Panc1 (cell line): ENCODE measurements around the gene MLANA. TPM values are rescaled to one million over a fixed set of nuclear protein-coding genes. Genes with fewer than 3 reads are reported as not detected.

ENCODE experiments used
- ATAC-seq: fragments of 200-7000 bp; cut with Tn5 transposase; 2 replicates; pipeline ENCODE4 v1.9.1; 2020; ENCODE audit warnings: mild to moderate bottlenecking, moderate library complexity
- BruUV-seq: library from RNA; stranded (reverse); fragments of 400-500 nt; replicated peaks from 2 replicates; lab custom pipeline; 2021; lab: Mats Ljungman, UMichigan
- CTCF ChIA-PET: fragments of 300-600 bp; sonication (Branson Sonifier 250); formaldehyde crosslinking; loops from one replicate; lab custom pipeline; 2022; ENCODE audit warnings: antibody characterized with exemption; lab: Charles Lee
- POLR2A ChIA-PET: fragments of 300-600 bp; sonication (Branson Sonifier 250); formaldehyde crosslinking; loops from one replicate; lab custom pipeline; 2022; ENCODE audit warnings: antibody characterized with exemption; lab: Charles Lee
- DNase-seq: peaks from one replicate; pipeline ENCODE4 v3.0.0-alpha.2; 2010; ENCODE audit warnings: low read depth, low spot score
- H3K27ac ChIP-seq: 2 replicates; pipeline ENCODE4 v1.5.1; 2011; ENCODE audit warnings: mild to moderate bottlenecking, low read length, inconsistent platforms
- H3K27me3 ChIP-seq: fragments of 200-500 bp; sonication (Bioruptor generic); 2 replicates; pipeline ENCODE4 v1.6.0; 2014; ENCODE audit warnings: low read length, inconsistent platforms; ENCODE audit not compliant: control insufficient read depth, insufficient read depth
- H3K36me3 ChIP-seq: fragments of 200-500 bp; sonication (Bioruptor generic); 2 replicates; pipeline ENCODE4 v1.5.1; 2014; ENCODE audit warnings: inconsistent platforms, mild to moderate bottlenecking, low read length, moderate library complexity; ENCODE audit not compliant: control insufficient read depth, insufficient read depth
- H3K4me1 ChIP-seq: 2 replicates; pipeline ENCODE4 v1.5.1; 2011; ENCODE audit warnings: inconsistent platforms, mild to moderate bottlenecking, low read length, moderate library complexity; ENCODE audit not compliant: control insufficient read depth, insufficient read depth
- H3K4me3 ChIP-seq, 2 experiments: 2 replicates each; pipeline ENCODE4 v1.5.1; 2011 to 2012; ENCODE audit warnings: low read depth in 2 of 2, low read length in 2 of 2, mild to moderate bottlenecking in 2 of 2, inconsistent platforms in 1 of 2, moderate library complexity in 1 of 2
- H3K9me3 ChIP-seq: fragments of 200-500 bp; sonication (Bioruptor generic); 2 replicates; pipeline ENCODE4 v1.5.1; 2014; ENCODE audit warnings: low read depth, mild to moderate bottlenecking, inconsistent platforms, low read length, moderate library complexity; ENCODE audit not compliant: control insufficient read depth, insufficient read depth
- POLR2AphosphoS5 ChIP-seq: IDR thresholded peaks from 2 replicates; pipeline ENCODE4 v1.6.1; 2012; ENCODE audit warnings: mild to moderate bottlenecking, low read depth, low read length, moderate library complexity
- REST ChIP-seq, 2 experiments: IDR thresholded peaks; 2 replicates each; pipeline ENCODE4 v1.6.1; 2011 to 2012; ENCODE audit warnings: low read depth in 2 of 2, control low read depth in 1 of 2, low read length in 1 of 2, mild to moderate bottlenecking in 1 of 2, moderate library complexity in 1 of 2; ENCODE audit not compliant: insufficient read depth in 1 of 2
- SIN3A ChIP-seq: IDR thresholded peaks from 2 replicates; pipeline ENCODE4 v1.6.1; 2012; ENCODE audit warnings: low read depth, mild to moderate bottlenecking, low read length, moderate library complexity, borderline replicate concordance; ENCODE audit not compliant: insufficient read depth
- TCF7L2 ChIP-seq: IDR thresholded peaks from 2 replicates; pipeline ENCODE4 v1.6.1; 2011; ENCODE audit warnings: mild to moderate bottlenecking, low read depth, low read length, inconsistent platforms
- in situ Hi-C: cut with HindIII; loops from 2 replicates; pipeline ENCODE4 v1.10.0; 2016; ENCODE audit warnings: low sequenced_read_pairs, low pct_unique_long_range_greater_than_20kb
- intact Hi-C: fragments of 100-400 bp; cut with micrococcal nuclease; formaldehyde crosslinking; loops from one replicate; pipeline ENCODE4 v1.10.0; 2022; ENCODE audit not compliant: unreplicated experiment
- total RNA-seq: library from RNA; stranded (reverse); gene quantifications from one replicate; pipeline ENCODE4 v1.2.1, GENCODE V29; 2021; ENCODE audit not compliant: unreplicated experiment
- TF ChIP-seq, protein P1 (sequence below): fragments of 450-650 bp; IDR thresholded peaks from 2 replicates; pipeline ENCODE4 v1.5.1; 2017; ENCODE audit warnings: mild to moderate bottlenecking

MLANA gene
- total RNA-seq, 1 experiment from 2014 or later, result not detected

- POLR2A ChIA-PET, result no interaction called here
- H3K9me3 ChIP-seq, result no peaks in the 10 kb centered on the region
- in situ Hi-C loops (no loop called here), intact Hi-C loops (loop anchor here (5.0 kb wide), 1 partner anchor 417 kb away; no protein-coding TSS in a partner anchor)
- no peaks in the 10 kb centered on the region for H3K27me3 ChIP-seq
- H3K4me1 ChIP-seq, result no peaks in the 10 kb centered on the region
- H3K27ac ChIP-seq, result no peak overlapping the region
- ATAC-seq, result no peak
- no peaks in the 10 kb centered on the region for H3K36me3 ChIP-seq
- H3K4me3 ChIP-seq, result no peak overlapping the region
- no TSS peak for BruUV-seq
- CTCF ChIA-PET, result no interaction called here
- no peak for DNase-seq
- TF ChIP-seq TCF7L2, result no peak
- TF ChIP-seq REST (IDR thresholded peaks at IDR 0.05; ENCODE audit: insufficient read depth in 1 of 2, low read depth in 2 of 2, low read length in 1 of 2), result no peak
- no peak for TF ChIP-seq SIN3A
- TF ChIP-seq POLR2AphosphoS5, result no peak
- TF ChIP-seq, protein P1, sequence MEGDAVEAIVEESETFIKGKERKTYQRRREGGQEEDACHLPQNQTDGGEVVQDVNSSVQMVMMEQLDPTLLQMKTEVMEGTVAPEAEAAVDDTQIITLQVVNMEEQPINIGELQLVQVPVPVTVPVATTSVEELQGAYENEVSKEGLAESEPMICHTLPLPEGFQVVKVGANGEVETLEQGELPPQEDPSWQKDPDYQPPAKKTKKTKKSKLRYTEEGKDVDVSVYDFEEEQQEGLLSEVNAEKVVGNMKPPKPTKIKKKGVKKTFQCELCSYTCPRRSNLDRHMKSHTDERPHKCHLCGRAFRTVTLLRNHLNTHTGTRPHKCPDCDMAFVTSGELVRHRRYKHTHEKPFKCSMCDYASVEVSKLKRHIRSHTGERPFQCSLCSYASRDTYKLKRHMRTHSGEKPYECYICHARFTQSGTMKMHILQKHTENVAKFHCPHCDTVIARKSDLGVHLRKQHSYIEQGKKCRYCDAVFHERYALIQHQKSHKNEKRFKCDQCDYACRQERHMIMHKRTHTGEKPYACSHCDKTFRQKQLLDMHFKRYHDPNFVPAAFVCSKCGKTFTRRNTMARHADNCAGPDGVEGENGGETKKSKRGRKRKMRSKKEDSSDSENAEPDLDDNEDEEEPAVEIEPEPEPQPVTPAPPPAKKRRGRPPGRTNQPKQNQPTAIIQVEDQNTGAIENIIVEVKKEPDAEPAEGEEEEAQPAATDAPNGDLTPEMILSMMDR, result no peak
These were observed 5.1 kb downstream of the MLANA start for GRCh38 chr9:5895782-5896181.

DNA sequence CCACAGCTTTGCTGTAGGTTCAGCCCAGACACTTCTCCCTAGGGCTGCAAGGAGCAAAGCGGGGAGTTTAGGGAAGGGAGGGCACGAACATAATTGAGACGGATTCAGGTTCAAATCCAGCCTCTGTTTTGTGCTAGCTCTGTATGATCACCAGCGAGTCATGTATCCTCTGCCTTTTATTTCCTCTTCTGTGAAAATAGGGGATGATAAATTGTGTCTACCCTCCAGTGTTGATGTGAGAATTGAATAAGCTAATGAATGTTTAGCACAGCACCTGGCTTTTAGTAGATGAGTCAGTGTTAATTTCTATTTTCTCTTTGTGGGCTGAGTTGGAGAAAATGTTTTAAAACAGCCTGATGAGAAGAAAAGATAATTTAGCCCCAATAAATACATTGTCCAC, 6.2 kb downstream of the MLANA start:
- DNase-seq (no peak), ATAC-seq (no peak)
- in situ Hi-C loops, result no loop called here
- POLR2A ChIA-PET, result no interaction called here
- CTCF ChIA-PET, result no interaction called here
- intact Hi-C loops, result loop anchor here (5.0 kb wide), 1 partner anchor 415 kb away; no protein-coding TSS in a partner anchor
- Histone ChIP-seq H3K9me3 (no peaks in the 10 kb centered on the region), H3K27me3 (no peaks in the 10 kb centered on the region), H3K4me1 (no peaks in the 10 kb centered on the region), H3K36me3 (no peaks in the 10 kb centered on the region), H3K27ac (no peak overlapping the region), H3K4me3 (no peak overlapping the region)
- no peak for TF ChIP-seq REST (IDR thresholded peaks at IDR 0.05; ENCODE audit: insufficient read depth in 1 of 2, low read depth in 2 of 2, low read length in 1 of 2)
- TF ChIP-seq POLR2AphosphoS5, result no peak
- TF ChIP-seq TCF7L2, result no peak
- TF ChIP-seq, protein P1, result no peak
- TF ChIP-seq SIN3A, result no peak
- no TSS peak for BruUV-seq
